Stimulated activated naive CD4-positive, alpha-beta T cell (primary cell): ENCODE measurements around the gene IGF2BP2.
"Not testable (repeated sequence)": the region's sequence is repeated elsewhere in the genome, so short reads cannot be mapped to it uniquely, and the experiment has no call there.

Experiments used
- DNase-seq, 6 experiments: peaks; one replicate each; lab custom pipeline; 2025; lab: John Stamatoyannopoulos, UW

IGF2BP2 gene

GRCh38 chr3:185659942-185660921 is 164.6 kb downstream of the IGF2BP2 start:
- peak in 5 of 6 experiments; percentile 23 to 61 (median 40) for DNase-seq

DNA sequence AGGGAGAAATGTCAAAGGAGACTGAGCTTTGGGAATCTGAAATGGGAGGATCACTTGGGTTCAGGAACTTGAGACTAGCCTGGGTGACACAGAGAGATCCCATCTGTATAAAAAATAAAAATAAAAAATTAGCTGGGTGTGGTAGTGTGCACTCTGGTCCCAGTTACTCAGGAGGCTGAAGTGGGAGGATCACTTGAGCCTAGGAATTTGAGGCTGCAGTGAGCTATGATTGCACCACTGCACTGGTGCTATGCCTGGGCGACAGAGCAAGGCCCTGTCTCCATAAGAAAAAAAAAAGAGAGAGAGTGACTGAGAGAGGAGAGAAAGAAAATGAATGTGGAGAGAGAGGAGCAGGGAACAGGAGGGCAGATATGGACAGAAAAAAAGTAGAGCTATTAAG is 165.9 kb downstream of the IGF2BP2 start:
- DNase-seq: no peak

GRCh38 chr3:185658504-185658912 is 166.3 kb downstream of the IGF2BP2 start:
- no peak for DNase-seq

GRCh38 chr3:185657691-185658503 is 166.9 kb downstream of the IGF2BP2 start:
- no peak for DNase-seq

DNA sequence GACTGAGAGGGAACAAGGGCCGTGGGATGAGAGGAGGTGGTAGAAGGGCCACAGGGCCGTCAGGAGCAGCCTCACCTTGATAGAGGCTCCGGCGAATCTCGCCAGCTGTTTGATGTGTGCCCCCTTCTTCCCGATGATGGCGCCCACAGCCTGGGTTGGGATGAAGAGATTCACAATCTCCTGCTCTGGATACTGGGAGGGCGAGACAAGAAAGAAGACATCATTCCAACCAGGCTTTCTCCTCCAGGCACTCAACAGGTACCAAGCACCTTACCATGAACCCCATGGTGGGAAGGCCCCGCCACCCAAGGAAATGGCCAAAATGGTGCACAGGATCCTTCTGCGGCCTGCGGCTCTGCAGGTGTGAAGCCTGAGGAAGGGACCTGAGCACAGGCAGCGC is 167.6 kb downstream of the IGF2BP2 start:
- no peak for DNase-seq

DNA sequence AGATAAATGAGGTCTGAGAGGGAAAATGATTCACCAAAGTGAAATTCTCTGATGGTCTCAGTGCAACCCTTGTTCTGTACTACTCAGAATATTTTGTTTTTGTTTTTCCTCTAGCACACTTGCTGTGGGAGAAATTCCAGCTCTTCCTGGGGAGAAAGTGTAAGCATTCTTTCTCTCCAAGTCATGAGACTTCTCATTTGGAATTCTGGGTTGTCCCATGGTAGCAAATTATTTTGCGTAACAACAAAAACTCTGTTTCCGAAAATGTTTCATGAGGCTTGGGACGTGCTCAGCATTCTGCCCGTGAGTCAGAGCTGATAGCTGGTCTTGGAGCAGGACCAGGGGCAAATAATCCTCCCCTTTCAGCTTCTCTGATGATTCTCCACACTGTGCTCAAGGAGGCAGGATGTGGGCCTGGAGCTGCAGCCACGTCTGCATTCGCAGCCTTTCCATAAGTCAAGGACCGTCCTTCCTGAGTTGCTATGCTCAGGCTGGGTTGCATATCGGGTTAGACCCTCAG is 168.5 kb downstream of the IGF2BP2 start:
- no peak for DNase-seq

- DNase-seq: no peak
Observed at GRCh38 chr3:185655426-185656320, 169.2 kb downstream of the IGF2BP2 start.

- no peak for DNase-seq
Observed at GRCh38 chr3:185654758-185655145, 170.1 kb downstream of the IGF2BP2 start.

DNA sequence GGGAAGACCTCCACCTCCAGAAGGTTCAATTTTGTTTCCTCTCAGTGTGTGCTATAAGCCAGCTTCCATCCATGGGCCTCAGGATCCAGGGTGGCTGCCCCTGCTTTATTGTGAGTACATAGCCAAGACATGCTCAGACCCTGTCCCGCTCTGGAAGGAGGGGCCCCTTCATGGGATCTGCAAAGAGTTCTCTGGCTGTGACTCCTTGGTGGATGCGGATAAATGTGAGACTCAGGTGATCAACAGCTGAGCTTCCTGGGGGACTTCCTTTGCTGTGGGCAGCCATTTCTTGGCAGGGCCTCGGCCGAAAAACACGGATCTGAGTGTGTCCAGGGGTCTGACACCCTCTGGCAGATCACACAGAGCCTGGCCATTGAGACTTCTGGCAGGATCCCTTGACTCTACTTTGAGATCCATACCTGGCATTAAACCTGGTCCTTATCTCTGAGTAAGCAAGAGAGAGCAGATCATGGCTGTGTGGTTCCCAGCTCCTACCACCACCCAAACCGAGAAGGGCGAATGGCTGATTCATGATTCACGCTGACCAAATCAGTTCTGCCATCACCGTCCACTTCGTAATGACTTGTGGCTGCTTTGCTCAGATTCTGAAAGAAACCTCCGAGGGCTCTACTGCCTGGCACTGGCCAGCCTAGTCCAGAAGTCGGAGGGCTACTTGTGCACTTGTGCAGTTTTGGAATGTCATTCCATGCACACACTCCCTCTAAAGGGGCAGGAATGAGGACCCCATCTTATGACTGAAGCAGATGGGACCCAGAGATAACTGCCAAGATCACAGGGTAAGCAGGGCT is 170.7 kb downstream of the IGF2BP2 start:
- no peak for DNase-seq

GRCh38 chr3:185651971-185652370 is 172.9 kb downstream of the IGF2BP2 start:
- DNase-seq: no peak

DNA sequence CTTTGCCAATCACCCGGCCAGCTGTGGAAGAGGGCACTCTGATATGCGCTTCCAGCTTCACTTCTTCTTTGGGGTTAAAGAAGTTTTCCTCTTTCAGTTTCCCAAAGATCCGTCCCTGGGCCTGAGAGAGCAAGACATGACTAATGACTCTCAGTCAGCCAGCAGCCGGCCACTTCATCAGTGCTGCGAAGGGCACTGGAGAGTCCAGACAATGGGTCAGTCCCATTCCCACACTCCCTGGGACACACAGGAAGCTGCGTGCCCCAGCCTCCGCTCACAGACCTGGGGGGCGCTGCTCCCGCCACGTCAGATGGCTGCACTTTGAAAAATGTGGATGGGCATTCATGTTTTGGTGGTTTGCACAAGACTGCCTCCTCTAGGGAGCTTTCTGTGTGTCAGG is 175.4 kb downstream of the IGF2BP2 start:
- no peak for DNase-seq

DNA sequence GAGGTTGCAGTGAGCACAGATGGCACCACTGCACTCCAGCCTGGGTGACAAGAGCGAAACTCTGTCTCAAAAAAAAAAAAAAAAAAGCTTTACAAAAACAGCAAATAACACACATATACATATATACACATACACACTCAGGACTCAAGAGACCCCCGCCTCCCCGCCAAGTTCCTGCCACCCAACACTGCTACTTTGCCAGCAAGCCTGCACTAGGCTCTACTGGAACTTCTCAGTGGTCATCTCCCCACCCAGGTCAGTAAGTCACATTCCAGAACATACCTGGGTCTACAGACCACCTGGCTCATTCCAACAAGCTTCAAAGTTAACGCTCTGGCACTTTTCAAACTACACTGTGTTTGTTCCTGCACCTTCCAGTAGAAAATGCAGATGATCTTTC is 176.4 kb downstream of the IGF2BP2 start:
- no peak for DNase-seq

DNA sequence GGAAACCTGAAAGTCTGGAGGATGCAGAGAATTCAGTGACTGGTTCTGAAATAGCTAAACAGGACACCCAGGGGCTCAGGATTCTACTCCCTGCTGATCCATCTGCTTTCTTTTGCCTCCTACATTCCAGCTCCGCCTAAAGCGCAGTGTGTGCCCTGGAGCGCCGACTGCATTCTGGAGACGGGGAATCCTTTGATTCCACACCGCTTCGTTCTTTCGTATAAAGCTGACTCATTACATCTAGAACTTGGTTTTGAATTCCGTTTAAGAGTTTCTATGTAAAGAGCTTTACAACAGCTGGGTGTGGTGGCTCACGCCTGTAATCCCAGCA is 177.0 kb downstream of the IGF2BP2 start:
- DNase-seq: no peak

DNA sequence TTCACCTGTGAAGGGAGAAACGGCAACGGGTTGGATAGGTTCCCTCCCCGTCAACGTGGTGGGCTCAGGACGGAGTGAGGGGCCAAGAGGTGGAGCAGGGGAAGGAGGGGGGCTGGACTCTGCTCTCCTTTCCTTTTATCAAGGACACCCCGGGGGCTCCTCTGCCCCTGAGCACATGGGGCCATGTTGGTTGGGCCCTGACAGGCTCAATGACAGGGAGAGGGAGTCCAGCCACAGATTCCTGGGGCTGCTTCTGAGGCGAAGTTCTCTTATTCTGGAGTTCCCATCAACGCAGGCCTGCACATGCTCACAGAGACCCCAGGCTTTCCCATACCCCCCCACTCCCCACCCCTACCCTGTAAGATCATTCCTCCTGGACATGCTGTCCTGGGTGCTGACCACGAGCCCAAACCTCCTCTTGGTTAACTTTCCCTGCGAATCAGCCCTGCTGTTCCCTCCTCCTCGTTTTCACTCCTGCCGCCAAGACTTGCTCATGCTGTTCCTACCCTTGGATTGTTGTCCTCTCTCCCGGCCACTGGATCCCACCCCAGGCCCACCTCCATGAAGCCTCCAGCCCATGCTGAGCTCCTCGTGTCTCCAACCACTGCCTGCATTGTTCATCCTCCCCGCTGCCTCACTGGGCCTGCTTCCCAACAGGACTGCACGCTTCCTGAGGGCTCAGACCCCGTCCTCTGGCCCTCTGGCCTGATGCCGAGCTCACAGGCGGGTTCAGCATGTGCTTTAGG is 177.5 kb downstream of the IGF2BP2 start:
- no peak for DNase-seq

DNA sequence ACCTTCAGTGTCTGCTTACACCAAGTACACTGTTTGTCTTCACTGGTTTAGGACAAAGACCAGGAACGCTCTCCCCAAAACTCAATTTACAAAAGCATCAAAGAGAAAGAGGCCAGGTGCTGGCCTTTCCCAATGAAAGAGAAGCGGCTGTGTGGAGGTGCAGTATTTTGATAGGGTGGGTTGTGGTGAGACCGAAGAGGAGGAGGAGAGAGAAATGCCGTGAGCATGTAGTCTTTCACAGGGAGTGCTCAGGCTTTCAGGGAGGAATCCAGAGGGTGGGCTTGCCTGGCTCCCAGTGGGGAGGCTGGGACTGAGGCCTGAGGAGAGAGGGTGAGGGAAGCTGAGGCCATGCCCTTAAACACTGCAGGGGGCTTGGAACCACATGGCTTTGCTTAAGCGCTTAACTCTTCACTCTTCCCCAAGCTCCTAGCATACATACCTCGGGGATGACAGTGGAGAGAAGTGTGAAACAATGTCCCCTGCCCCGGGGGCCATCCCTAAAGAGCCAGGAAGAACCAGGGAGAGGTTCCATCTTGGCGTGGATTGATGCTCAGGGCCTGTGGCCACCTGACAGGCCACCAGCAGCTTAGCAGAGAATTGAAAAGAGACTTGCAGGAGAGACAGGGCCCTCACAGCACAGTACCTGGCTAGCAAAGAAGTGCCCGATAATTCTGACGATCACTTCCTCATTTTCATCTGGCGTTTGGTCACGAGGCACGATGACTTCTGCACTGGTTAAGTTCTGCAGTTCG is 178.3 kb downstream of the IGF2BP2 start:
- no peak for DNase-seq

DNA sequence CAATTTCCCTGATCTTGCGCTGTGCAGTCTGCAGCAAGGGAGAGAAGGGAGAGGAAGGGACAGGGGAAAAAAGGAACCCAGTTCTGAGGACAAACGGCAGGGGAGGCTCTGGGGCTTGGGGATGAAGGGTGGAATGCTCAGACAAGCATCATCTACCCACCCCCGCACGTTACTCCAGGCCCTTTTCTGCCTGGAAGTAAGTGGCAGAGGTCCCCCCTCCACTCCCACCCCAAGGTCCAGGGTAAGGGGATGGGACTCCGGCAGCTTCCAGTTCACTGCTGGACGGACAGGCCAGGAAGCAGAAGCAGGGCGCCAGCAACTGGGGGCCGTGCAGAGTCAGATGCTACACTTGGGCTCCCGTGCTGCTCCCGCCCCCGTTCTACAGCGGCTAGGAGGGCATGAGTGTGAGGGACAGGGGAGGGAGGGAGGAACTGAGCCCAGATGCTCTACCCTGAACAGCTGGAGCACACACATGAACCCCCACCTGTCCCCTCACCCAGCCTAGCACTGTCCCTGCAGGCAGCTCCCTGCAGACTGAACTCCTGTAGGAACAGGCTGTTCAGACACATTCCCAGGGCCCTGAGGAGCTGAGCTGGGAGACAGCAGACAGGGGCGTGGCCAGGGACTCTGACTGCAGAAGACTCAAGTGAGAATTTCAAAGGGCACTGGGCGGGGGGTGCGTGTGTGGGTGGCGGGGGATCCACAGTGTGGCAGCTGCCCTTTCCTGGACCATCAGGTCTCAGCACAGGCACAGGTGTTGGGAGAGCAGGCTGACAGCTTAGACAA is 179.1 kb downstream of the IGF2BP2 start:
- DNase-seq: no peak

- not testable (repeated sequence) for DNase-seq
Observed at GRCh38 chr3:185645191-185645590, 179.7 kb downstream of the IGF2BP2 start.

DNA sequence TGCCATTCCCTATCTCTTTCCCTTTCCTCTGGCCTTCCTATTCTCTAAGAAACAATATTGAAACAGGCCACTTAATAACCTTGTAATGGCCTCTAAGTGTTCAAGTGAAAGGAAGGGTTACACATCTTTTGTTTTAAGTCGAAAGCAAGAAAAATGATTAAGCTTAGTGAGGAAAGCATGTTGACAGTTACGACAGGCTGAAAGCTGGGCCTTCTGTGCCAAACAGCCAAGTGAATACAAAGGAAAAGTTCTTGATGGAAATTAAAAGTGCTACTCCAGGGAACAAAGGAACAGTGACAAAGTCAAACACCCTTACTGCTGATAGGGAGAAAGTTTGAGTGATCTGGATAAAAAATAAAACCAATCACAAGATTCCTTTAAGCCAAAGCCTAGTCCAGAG is 184.5 kb downstream of the IGF2BP2 start:
- no peak for DNase-seq
